K562 (cell line): ENCODE measurements around the gene SCN8A. TPM values are rescaled to one million over a fixed set of nuclear protein-coding genes. Genes with fewer than 3 reads are reported as not detected.

Experiments
- ATAC-seq: fragments of 200-7000 bp; cut with Tn5 transposase; 3 replicates; pipeline ENCODE4 v1.9.1; 2020; ENCODE audit warnings: moderate library complexity
- BruUV-seq: library from RNA; stranded (reverse); fragments of 400-500 nt; replicated peaks from 2 replicates; lab custom pipeline; 2021; lab: Mats Ljungman, UMichigan
- CTCF ChIA-PET: fragments of 300-600 bp; formaldehyde crosslinking; extraction: SDS; loops from one replicate; lab custom pipeline; 2021; ENCODE audit warnings: low intra/inter-chr PET ratio; lab: Yijun Ruan, JAX
- POLR2A ChIA-PET: fragments of 300-600, 350-650 bp; sonication (Branson Sonifier 250); formaldehyde crosslinking; extraction: SDS; loops from one replicate; lab custom pipeline; 2021; ENCODE audit warnings: antibody characterized with exemption, inconsistent platforms; lab: Yijun Ruan, JAX
- DNase-seq, 4 experiments: peaks; one replicate each; pipeline versions ENCODE4 v3.0.0 to v3.0.0-alpha.2; 2011 to 2018; ENCODE audit warnings: low spot score in 3 of 4, mixed read lengths in 3 of 4; ENCODE audit errors: extremely low read depth in 1 of 4
- FAIRE-seq: peaks from 2 replicates; lab custom pipeline; 2011; peaks lifted over from hg19 to GRCh38; lab: Jason Lieb, UNC
- H2AFZ ChIP-seq: 2 replicates; pipeline ENCODE4 v1.6.0; 2011; ENCODE audit warnings: low read depth, low read length, control low read depth, inconsistent platforms
- H3K27ac ChIP-seq: fragments of 200-600 bp; 3 replicates; pipeline ENCODE4 v1.8.0; 2011; ENCODE audit warnings: low read depth, mild to moderate bottlenecking, control low read depth, inconsistent platforms, low read length, moderate library complexity, mixed read lengths; ENCODE audit errors: extremely low read depth
- H3K27me3 ChIP-seq, 2 experiments: fragments of 300-600 bp in 1 of 2; 2 replicates in 1 of 2; 3 replicates in 1 of 2; pipeline versions ENCODE4 v1.6.0 to v1.8.0; 2011; ENCODE audit warnings: inconsistent platforms in 2 of 2, low read length in 2 of 2, mild to moderate bottlenecking in 1 of 2, mixed read lengths in 1 of 2, moderate library complexity in 1 of 2; ENCODE audit not compliant: control insufficient read depth in 2 of 2, insufficient read depth in 2 of 2
- H3K36me3 ChIP-seq: fragments of 300-600 bp; 3 replicates; pipeline ENCODE4 v1.8.0; 2011; ENCODE audit warnings: mild to moderate bottlenecking, low read length, inconsistent platforms; ENCODE audit not compliant: control insufficient read depth, insufficient read depth
- H3K4me1 ChIP-seq, 2 experiments: fragments of 200-600 bp in 1 of 2; replicated peaks in 1 of 2; 2 replicates in 1 of 2; 3 replicates in 1 of 2; pipeline versions ENCODE4 v1.5.1 to v1.8.0; 2011; ENCODE audit warnings: inconsistent platforms in 2 of 2, low read length in 2 of 2, mild to moderate bottlenecking in 1 of 2, mixed read lengths in 1 of 2, moderate library complexity in 1 of 2; ENCODE audit not compliant: control insufficient read depth in 2 of 2, insufficient read depth in 2 of 2
- H3K4me2 ChIP-seq: 2 replicates; pipeline ENCODE4 v1.6.1; 2011; ENCODE audit warnings: low read length, control low read depth, inconsistent platforms, mixed read lengths; ENCODE audit not compliant: insufficient read depth
- H3K4me3 ChIP-seq: fragments of 200-600 bp; sonication (generic), shearing (Covaris generic); 2 replicates; pipeline ENCODE4 v1.5.1; 2016; ENCODE audit warnings: control low read depth, inconsistent platforms
- H3K79me2 ChIP-seq: fragments of 200-600 bp; 3 replicates; pipeline ENCODE4 v1.8.0; 2011; ENCODE audit warnings: low read length, inconsistent platforms; ENCODE audit not compliant: control insufficient read depth, insufficient read depth
- H3K9ac ChIP-seq, 2 experiments: 2 replicates each; pipeline versions ENCODE4 v1.6.0 to v1.6.1; 2011; ENCODE audit warnings: low read depth in 2 of 2, low read length in 2 of 2, control low read depth in 1 of 2, inconsistent platforms in 1 of 2, mild to moderate bottlenecking in 1 of 2, mixed read lengths in 1 of 2; ENCODE audit not compliant: insufficient read depth in 1 of 2
- H3K9me1 ChIP-seq: one replicate; pipeline ENCODE4 v1.6.0; 2011; ENCODE audit warnings: inconsistent platforms, mild to moderate bottlenecking, low read length, moderate library complexity; ENCODE audit not compliant: control insufficient read depth, insufficient read depth
- H3K9me3 ChIP-seq: replicated peaks from 2 replicates; pipeline ENCODE4 v1.5.1; 2011; ENCODE audit warnings: low read depth, low read length, inconsistent platforms; ENCODE audit not compliant: control insufficient read depth, insufficient read depth
- H4K20me1 ChIP-seq: replicated peaks from 2 replicates; pipeline ENCODE4 v1.6.1; 2011; ENCODE audit warnings: low read length, inconsistent platforms, mixed read lengths; ENCODE audit not compliant: control insufficient read depth, insufficient read depth
- C11orf30 ChIP-seq: fragments of 450-650 bp; IDR thresholded peaks from 2 replicates; pipeline ENCODE4 v1.6.1; 2016; ENCODE audit warnings: low read depth, mild to moderate bottlenecking
- MAFG ChIP-seq: fragments of 450-650 bp; conservative IDR thresholded peaks from 2 replicates; pipeline ENCODE4 v1.6.1; 2016; ENCODE audit warnings: missing genetic modification characterization, missing compliant biosample characterization
- MNT ChIP-seq, 2 experiments: fragments of 450-650 bp; conservative IDR thresholded peaks; 2 replicates each; pipeline ENCODE4 v1.6.1; 2017; ENCODE audit warnings: mild to moderate bottlenecking in 2 of 2, moderate library complexity in 2 of 2
- PRPF4 ChIP-seq: fragments of 200-400 bp; formaldehyde crosslinking; IDR thresholded peaks from one replicate; pipeline ENCODE4 v1.6.1; 2017; ENCODE audit warnings: low read length, low read depth, mild to moderate bottlenecking; ENCODE audit not compliant: insufficient read depth, poor library complexity, severe bottlenecking
- ZFPM2 ChIP-seq: fragments of 250-450 bp; sonication (Bioruptor Pico); IDR thresholded peaks from 2 replicates; pipeline ENCODE4 v1.5.1; 2022; ENCODE audit warnings: mild to moderate bottlenecking
- ZNF133 ChIP-seq: fragments of 250-450 bp; sonication (Bioruptor Pico); IDR thresholded peaks from 2 replicates; pipeline ENCODE4 v1.4.0; 2020; ENCODE audit warnings: mild to moderate bottlenecking
- ZNF165 ChIP-seq: fragments of 250-450 bp; sonication (Bioruptor Pico); IDR thresholded peaks from 2 replicates; pipeline ENCODE4 v1.4.0; 2020; ENCODE audit warnings: borderline replicate concordance
- ZNF707 ChIP-seq: fragments of 250-450 bp; sonication (Bioruptor Pico); conservative IDR thresholded peaks from 2 replicates; pipeline ENCODE4 v1.8.0; 2022; ENCODE audit warnings: inconsistent platforms, mild to moderate bottlenecking, moderate library complexity
- WGBS: fragments of 100-300 bp; shearing (Covaris generic); methylation state at CpG from one replicate; pipeline ENCODE4 v1.1.6; 2016; ENCODE audit warnings: low coverage, mixed read lengths; ENCODE audit not compliant: insufficient coverage; ENCODE audit errors: missing lambda C conversion rate; 5-methylcytosine and 5-hydroxymethylcytosine counted together
- in situ Hi-C: fragments of 300-500 bp; cut with MboI; formaldehyde crosslinking; loops from 4 replicates; pipeline ENCODE4 v1.15.0; 2018; ENCODE audit warnings: inconsistent platforms, mixed read lengths
- intact Hi-C: fragments of 100-400 bp; cut with micrococcal nuclease; formaldehyde crosslinking; loops from 2 replicates; pipeline ENCODE4 v1.14.2; 2022
- polyA plus RNA-seq, 8 experiments: library from polyadenylated mRNA; depleted of rRNA in 4 of 8; stranded (reverse) in 5 of 8; unstranded in 3 of 8; fragments of >200 nt; fragmentation: Nextera tagmentation in 2 of 8; fragmentation: Illumina TruSeq in 1 of 8; extraction: Ambion mirVana in 2 of 8; extraction: Trizol in 1 of 8; gene quantifications; 2 replicates each; pipeline versions ENCODE4 v1.2.1 to v1.2.3, GENCODE V29; 2011 to 2014; ENCODE audit warnings: inconsistent platforms in 1 of 8, missing spikeins in 1 of 8
- total RNA-seq, 7 experiments: library from RNA; depleted of rRNA in 6 of 7; stranded (reverse); fragments of >200 nt in 6 of 7; fragmentation: Illumina TruSeq in 2 of 7; extraction: Trizol in 2 of 7; gene quantifications; 2 replicates each; pipeline versions ENCODE4 v1.2.1 to v1.2.3, GENCODE V29; 2011 to 2021; ENCODE audit warnings: low replicate concordance in 1 of 7

The SCN8A gene
- total and polyA plus RNA-seq, 9 of the 15 experiments (the other 6 are each of a cell fraction or from before 2014, with no cell fraction given), result 0.03 to 0.29 (median 0.15) TPM; not detected in 1

- Histone ChIP-seq H3K4me1 (peaks cover 0 to 21% of the 10 kb centered on the region in 2 experiments; a peak in 3 of 5 replicates), H3K9me3 (no peaks in the 10 kb centered on the region), H3K9ac (no peak overlapping the region), H3K4me2 (no peak overlapping the region), H3K4me3 (no peak overlapping the region), H3K27ac (no peak overlapping the region), H4K20me1 (peaks cover 9% of the 10 kb centered on the region; the same call in 1 of the 2 replicates), H3K79me2 (no peaks in the 10 kb centered on the region), H3K36me3 (no peaks in the 10 kb centered on the region), H2AFZ (no peak overlapping the region), H3K9me1 (no peaks in the 10 kb centered on the region), H3K27me3 (peaks cover 34 to 80% of the 10 kb centered on the region in 2 experiments; a peak in 4 of 5 replicates)
- ATAC-seq (no peak), DNase-seq (no peak), FAIRE-seq (no peak)
- POLR2A ChIA-PET, result interaction anchor here (0.6 to 1.2 kb wide), 3 partner anchors 9 to 81 kb away, joined by 3 to 5 read pairs (median 4); no protein-coding TSS in a partner anchor
- intact Hi-C loops, result no loop called here
- no TSS peak for BruUV-seq
- TF ChIP-seq PRPF4, result no peak
- TF ChIP-seq ZNF133 (CRISPR knock-in tag), result no peak
- TF ChIP-seq ZFPM2, result no peak
- no peak for TF ChIP-seq MNT (conservative IDR thresholded peaks at IDR 0.05)
- TF ChIP-seq MAFG, result no peak
- no peak for TF ChIP-seq ZNF165 (CRISPR knock-in tag)
- no peak for TF ChIP-seq ZNF707 (CRISPR knock-in tag)
- TF ChIP-seq C11orf30, result no peak
- CTCF ChIA-PET, result no interaction called here
- in situ Hi-C loops, result no loop called here
- 0% methylated on average over 7 of the region's 7 CpGs for WGBS
These were observed 254.4 kb downstream of the SCN8A start for GRCh38 chr12:51845482-51845881.
